Activated T-cell treated with anti-CD3 and anti-CD28 coated beads for 24 hours (primary cell): ENCODE data around the gene CPLANE2.
A peak's percentile ranks its signal among the peaks of the same experiment; 100 is the strongest.
"Not testable (repeated sequence)": the region's sequence is repeated elsewhere in the genome, so short reads cannot be mapped to it uniquely, and the experiment has no call there.

Experiments used
- DNase-seq: peaks from one replicate; pipeline ENCODE4 v3.0.0-alpha.2; 2020; ENCODE audit warnings: low read depth

The CPLANE2 gene

DNA sequence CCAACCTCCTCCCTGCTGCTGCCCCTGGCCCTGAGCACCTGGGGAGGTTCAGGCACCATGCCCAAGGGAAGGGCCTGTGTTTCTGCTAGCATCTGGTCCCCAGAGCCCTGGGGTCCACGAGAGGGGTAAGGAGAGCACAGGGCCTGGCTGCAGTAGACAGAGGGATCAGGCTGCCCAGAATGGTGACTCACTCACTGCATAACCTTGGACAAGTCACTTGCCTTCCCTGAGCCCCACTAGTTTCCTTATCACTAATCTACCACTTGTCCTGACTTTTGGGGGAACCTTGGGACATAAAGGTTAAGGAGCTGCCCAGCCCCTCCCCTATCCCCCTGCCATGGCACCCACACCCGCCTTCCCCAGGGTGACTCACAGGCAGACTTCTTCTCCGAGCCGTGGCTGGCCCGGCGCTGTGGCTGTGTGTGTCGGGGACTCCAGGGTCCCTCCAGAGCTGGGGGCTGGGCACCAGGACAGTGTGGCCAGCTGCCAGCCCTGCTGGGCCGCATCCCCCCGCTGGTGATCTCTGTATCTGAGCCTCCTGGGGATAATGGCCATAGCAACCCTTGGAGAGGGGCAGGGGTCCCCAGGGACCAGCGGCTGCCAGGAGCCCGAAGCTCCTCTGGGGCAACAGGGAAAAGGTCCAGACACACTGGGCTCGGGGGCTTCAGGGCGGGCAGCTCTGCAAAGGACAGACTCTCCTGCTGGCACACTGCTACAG is 28.6 kb downstream of the CPLANE2 start:
- no peak for DNase-seq

DNA sequence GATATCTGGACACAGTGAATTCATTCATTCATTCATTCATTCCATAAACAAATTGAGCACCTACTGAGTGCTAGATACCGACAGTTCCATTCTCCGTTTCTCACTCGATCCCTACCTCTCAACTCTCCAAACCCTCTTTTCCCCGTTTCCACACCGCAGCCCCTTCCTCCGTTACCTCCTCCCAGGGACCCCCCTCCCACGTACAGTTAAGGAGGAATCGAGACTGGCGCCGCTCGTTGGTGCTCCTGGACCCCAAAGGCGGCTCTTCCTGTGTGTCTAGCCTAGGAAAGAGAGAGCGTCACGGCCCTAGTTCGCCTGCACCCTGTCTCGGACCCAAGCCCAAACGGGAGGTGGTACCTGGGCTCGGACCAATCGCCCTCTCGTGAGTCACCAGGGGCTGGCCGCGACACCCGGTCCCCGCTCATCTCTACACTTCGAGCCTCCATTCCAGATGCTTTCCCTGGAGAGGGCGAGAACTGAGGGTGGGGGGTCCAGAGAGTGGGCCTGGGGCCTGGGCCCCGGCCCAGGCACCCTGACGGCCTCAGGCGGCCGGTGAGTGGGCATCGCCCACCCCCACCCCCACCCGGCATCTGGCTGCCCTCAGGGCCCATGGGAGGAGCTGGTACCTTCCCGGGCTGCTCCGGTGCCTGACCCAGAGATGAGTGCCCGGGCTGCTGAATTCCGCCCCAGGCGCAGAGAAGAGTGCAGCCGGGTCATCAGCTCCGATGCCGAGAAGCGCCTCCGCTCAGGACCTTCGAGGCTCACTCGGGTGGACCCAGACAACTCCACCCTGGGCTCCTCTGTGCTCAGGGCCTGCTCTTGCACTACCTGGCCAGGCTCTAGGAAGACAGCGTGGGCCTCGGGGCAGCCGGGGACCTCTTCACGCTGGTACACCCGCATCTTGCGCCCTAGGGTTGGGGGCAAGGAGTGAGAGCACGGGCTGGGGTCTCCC is 29.4 kb downstream of the CPLANE2 start:
- DNase-seq: no peak

DNA sequence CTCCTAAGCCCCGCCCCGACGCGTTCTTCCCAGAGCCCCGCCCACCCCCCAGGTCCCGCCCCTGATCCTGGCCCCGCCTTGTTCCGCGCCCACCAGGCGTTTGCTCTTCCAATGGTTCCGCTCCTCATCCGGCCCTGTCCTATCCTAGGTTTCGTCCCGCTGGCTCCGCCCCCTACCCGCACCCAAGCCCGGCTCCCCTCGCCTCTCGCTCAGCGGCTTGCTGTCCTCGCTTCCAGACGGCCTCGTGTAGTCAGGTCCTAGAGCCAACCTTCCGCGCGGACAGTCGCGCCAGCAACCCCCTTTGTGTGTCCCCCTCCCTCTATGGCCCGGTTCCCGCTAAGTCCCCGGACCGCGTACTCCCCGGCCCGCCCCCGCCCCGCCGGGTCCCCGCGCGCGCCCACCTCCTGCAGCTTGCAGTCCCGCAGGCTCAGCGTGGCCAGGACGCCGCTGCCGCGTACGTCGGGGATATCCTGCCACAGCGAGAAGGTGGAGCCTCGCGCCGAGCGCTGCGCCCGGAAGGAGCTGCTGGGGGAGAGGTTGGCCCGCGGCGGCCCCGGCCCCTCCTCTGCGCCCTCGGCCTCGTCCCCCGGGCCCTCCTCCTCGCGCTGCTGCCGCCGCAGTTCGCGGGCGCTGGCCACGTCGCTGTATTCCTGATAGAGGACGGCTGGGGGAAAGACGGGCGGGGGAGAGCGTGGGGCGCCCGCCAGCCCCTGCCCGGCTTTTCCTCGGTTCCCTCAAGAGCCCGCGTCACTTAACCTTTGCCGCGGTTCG is 30.3 kb downstream of the CPLANE2 start:
- DNase-seq: peak; percentile 89

DNA sequence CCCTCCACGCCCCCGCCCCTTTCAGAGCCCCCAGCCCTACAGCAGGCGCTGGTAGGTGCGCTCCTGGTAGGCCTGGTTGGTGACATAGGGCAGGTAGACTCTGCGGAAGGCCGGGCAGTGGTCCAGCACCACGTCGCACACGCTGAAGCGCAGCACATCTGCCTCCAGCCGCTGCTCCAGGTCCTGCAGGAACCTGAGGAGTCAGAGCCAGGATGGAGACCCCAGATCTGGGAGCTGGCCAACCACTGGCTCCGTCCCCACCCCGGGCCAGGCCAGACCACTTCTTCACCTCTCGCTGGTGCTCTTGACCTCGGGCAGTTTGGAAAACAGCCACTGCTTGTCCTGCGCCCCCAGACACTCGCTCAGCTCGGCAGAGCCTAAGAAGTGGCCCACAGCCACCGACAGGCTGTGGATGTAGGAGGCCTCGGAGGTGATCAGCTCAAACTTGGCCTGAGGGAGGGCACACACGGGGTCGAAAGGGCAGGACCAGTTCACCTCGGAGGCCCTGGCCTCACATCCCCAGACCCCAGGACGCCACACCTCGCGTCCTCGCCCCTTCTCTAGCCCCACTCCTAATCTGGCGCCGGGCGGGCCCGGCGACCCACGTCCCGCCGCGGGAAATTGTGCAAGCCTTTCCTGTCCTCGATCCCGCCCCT is 31.0 kb downstream of the CPLANE2 start:
- DNase-seq: no peak

DNA sequence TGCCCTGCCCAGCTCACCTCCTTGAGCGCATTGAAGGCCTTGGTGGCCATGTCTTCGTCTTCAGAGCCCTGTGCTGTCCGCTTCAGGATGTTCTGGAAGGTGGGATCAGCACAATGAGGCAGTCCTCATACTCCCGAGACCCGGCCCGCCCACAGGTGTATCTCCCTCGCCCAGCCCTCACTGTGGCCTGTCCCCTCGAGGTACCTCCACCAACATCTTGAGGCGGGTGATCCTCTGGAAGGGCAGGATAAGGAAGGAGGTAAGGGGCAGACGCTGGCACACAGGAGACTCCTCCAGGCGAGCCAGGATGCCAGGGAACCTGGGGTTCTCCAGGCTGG is 31.7 kb downstream of the CPLANE2 start:
- no peak for DNase-seq

DNA sequence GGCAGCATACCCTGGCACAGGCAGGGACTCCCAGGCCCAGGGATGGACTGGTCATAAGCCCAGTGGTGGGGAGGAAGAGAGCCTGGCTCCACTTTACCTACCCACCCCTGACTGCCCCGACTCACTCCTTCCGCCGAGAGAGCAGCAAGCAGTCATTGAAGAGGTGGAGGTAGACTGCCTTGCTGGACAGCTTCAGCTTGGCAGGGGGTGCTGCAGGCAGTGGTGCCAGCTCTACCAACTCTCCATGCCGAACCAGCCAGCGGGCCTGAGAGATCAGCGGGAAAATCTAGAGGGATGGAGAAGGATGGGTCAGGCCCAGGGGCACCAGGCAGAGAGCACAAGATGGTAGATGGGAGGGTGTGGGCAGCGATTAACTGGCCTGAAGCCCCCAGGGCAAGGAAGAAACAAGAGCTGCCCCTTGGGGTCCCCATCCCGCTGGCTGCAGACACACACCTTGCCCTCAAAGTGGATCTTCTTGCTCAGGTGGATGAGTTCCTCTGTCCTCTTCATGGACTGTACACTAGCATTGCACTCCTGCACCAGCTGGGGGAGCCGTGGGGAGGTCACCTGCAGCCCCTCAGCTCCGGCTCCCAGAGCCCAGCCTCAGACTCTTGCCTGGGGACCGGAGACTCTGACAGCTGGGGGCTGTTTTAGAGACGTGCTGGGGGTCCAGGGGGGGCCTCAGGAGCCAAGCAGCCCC is 32.2 kb downstream of the CPLANE2 start:
- no peak for DNase-seq

DNA sequence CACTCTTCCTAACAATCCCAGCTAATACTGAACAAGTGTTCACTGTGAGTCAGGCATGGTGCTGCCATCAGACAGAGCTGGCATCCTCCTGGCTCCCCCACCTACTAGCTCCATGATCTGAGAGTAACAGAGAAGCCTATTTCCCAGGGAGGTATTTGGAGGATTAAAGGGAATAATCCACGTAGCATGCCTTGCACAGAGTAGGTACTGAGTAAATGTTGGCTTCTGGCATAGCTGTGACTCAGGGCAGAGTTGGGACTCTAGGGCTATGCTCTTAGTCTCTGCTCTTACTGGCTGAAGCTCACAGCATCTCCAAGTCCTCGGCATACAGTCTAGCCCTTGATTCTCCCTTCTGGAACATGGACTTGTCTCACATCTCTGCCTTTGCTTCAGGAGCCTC is 32.8 kb downstream of the CPLANE2 start:
- no peak for DNase-seq

DNA sequence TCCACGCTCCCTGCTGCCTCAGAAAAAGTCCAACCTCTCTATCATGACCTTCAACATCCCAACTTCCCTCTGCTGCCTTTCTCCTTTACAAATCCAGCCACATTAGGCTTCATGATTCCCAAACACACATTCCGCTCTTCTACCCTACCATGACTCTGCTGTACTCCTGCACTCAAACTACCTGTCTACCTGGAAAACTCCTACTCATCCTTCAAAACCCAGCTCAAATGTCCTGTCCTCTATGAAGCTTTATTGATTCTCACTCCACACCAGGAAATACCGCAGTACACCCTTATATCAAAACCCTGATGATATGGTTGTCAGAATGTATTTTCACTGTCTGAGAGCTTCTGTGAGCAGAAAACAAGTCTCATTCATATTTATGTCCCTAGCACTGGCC is 33.4 kb downstream of the CPLANE2 start:
- no peak for DNase-seq

DNA sequence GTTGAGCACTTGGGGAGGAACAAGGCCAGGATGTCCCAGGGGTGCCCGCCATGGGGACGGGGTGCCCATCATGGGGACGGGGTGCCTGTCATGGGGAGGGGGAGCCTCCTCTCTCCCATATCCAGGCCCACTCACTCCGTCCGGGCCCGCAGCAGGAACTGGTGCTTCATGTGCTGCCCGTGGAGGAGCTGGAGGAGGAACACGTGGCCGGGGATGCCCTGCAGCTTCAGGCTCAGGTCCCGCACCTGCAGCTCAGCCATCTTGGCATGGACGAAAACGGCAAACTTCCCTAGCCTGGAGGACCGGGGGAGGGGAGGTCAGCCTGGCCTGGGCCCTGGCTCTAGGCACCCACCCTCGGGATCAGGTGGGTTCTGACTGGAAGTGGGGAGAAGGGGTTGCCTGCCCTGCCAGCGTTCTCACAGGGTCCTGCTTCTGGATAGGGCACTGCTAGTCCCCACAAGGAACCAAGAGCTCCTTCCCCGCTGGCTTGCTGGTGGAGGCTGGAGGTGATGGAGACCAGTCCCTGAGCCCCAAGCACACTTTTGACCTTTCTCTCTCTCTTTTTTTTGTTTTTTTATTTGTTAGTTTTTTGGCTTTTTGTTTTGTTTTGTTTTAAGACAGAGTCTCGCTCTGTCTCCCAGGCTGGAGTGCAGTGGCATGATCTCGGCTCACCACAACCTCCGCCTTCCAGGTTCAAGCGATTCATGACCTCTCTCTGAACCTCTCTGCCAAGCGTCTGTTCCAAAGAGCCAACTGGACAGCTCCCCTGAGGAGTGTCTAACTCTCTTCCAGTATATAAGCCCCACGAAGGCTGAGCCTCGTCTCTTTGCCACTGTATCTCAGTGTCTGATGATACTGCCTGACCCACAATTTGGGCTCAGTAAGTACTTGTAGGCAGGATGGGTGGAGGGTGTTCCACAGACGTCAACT is 34.4 kb downstream of the CPLANE2 start:
- DNase-seq: no peak

DNA sequence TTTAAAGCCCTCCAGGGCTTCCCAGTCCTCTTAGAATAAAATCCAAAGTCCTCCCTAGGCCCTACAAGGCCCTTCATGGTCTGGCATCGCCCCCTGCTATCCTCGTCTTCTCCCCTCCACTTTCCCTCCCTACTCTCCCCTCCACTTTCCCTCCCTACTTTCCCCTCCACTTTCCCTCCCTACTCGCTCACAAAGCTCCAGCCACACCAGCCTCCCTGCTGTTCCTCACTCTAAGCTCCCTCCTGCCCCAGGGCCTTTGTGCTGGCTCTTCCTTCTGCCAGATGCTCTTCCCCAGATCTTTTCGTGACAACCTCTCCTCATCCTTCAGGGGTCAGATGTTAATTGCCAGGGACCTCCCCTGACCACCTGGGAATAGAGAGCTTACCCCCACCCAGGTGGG is 37.3 kb downstream of the CPLANE2 start:
- DNase-seq: no peak

DNA sequence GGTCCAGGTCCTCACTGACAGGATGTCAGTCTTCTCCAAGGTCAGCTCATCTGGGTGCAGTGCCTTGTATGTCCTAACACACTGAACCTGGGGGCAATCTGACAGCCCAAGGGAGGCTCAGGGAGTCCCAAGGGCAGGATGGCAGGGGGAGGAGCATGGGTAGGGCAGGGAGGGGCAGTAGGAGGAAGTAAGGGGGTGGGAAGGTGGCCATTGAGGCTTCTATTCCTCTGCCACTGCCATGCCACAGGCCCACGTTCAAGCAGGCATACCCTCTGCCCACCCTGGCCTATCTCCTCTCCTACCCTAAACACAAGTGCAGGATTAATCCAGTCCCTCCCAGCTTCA is 37.9 kb downstream of the CPLANE2 start:
- no peak for DNase-seq

DNA sequence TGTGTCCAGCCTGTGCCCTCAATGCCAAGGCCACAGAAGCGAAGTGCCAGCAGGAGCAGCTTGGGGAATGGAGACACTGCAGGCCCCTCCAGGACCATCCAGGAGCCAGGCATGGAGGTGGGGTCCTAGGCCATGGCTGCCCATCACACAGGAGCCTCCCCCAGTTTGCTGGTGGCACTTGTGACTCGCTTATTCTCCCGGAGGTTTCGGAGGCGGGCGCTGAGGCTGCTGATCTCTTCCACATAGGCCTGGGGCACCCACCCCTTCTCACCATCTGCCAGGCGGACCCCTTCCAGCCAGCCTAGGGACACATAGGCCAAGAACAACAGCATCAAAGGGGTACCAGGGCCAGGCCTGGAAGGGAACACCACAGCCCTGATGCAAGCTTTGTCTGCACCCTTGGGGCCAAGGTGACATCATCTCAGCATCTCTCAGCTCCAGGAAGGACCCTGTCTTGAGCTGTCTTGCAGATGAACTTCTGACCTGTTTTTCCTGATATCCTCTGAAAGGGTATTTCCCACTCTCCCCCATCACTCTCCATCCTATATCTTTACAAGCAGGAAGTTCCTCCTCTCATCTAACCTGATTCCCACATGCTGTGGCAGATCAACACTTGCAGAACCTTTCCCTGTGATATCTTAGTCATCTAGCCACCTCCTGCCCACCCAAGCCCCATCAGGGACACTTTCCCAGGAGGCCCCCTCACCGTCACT is 38.4 kb downstream of the CPLANE2 start:
- no peak for DNase-seq

DNA sequence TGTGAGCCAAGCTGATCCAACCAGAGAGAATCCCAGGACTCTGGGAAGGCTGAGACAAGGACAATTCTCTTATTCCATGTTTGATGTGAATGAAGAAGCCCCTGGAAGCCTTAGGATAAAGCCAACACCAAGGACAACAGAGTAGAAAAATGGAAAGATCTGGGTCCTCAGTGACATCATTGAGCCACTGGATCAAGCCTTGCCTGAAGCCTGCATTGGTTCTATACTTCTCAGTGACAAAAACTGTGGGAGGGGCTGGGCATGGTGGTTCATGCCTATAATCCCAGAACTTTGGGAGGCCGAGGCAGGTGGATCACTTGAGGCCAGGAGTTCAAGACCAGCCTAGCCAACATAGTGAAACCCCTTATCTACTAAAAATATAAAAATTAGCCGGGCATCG is 40.1 kb downstream of the CPLANE2 start:
- DNase-seq: no peak

DNA sequence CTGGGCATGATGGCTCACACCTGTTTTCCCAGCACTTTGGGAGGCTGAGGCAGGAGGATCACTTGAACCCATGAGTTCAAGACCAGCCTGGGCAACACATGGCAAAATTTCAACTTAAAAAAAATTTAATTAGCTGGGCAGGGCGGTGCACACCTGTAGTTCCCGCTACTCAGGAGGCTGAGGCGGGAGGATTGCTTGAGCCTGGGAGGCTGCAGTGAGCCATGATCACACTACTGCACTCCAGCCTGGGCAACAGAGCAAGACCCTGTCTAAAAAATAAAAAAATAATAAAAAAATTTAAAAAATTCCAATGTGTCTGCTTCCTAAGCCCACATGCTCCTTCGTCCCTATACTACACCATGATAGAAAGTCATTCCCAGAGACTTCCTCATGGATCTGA is 40.8 kb downstream of the CPLANE2 start:
- DNase-seq: not testable (repeated sequence)

DNA sequence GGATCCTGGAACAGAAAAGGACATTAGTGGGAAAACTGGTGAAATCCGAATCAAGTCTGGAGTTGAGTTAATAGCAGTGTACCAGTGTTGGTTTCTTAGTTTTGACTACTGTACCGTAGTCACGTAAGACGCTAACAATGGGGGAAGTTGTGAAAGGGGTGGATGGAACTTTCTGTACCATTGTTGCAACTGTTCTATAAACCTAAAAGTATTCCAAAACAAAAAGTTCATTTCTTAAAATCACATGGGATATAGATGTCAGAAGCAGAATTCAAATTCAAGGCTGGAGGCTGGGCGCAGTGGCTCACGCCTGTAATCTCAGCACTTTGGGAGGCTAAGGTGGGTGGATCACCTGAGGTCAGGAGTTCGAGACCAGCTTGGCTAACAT is 41.5 kb downstream of the CPLANE2 start:
- no peak for DNase-seq

DNA sequence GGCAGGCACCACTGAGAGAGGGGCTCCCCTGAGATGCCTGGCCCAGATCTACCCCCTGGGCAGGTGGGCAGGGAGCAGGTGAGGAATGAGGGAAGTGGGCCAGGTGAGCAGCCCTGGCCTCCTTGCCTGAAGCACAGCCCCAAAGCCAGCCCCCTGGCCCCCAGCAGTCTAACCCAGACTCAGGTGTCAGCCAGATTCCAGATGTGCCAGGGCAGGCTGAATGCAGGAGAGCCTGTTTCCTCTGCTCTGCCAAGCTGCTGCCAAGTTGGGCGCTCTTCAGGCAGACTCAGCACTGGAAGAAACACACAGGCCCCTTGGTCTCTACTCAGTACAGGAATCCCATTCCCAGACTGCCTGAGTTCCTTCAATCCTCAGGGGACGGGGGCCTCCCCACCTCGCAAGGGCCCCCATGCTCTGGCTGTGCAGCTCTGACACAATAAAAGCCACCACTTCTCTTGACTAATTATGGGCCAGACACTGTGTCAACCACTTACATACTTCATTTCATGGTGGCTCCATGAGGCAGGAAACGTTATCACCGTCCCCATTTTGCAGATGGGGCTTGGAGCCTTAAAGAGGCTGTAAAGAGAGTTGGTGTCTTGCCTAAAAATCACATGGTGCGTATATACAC is 45.0 kb downstream of the CPLANE2 start:
- no peak for DNase-seq

DNA sequence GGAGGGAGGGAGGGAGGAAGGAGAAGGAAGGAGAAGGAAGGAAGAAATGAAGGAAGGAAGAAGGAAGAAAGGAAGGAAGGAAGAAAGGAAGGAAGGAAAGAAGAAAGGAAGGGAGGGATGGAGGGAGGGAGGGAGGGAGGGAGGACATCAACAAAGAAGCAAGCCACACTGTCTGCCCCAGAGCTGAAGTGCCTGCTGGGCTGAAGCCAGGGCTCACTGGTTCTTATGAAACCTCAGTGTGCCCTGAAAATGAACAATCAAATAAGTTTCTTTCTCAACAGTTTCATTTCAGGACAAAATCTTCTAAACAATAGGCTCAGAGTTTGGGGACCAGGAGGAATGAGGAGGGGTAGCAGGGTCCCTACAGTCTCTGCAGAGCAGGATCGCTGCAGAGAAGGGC is 45.7 kb downstream of the CPLANE2 start:
- DNase-seq: no peak

DNA sequence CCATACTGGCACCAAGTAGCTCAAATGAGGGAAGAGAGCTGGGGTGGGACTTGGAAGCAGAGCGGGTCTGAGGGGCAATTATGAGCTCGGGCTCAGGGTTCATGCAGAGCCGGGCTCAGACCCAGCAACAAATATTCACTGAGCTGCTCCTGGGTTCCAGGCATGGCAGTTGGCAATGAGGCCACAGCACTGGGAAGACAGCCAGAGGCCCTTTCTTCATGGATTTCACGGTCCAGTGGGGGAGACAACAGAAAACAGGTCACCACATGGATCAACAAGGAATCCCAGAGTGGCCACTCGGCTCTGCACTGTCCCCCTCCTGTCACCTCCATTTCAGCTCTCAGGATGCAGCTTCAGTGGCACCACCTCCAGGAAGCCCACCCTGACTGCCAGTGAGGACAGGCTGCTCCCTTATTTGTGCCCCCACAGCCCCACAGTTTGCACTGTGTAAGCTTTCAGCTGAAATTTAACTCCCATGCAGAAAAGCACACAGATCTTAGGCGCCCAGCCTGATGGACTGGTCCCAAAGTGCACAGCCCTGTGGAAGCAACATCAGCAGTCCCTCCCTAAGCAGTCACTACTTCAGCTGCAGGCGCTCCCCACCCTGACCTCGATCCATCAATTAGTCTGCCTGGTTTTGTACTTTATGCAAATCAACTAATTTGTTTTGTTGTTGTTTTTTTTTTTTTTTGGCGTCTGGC is 46.9 kb downstream of the CPLANE2 start:
- DNase-seq: no peak

DNA sequence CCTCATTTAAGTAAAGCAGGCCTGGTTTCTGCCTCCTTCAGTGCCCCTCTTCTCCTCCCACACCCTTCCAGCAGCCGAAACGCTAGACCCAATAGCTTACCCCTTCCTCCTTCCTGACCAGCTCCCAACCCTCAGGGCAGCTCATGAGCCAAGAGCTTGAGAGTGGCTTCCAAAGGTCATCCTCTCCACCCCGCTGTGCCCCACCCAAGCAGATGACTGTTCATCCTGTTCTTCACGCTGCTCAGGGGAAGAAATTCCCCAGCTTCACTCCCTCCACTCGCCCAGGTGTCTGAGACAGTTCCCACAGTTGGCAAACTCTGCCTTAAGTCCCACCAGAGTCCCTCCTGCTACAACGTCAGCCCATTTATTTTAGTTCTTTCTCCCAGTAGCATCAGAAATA is 48.0 kb downstream of the CPLANE2 start:
- DNase-seq: no peak
